Skeletal muscle tissue (tissue), 4 donors: ENCODE data around the gene DHX30. TPM values are rescaled to one million over a fixed set of nuclear protein-coding genes. Genes with fewer than 3 reads are reported as not detected.

Experiments
- H3K27ac ChIP-seq: one replicate; pipeline ENCODE4 v1.7.0; 2013; ENCODE audit warnings: mild to moderate bottlenecking, low read depth, low read length, inconsistent platforms
- H3K27me3 ChIP-seq, 3 donors: one replicate each; pipeline ENCODE4 v1.7.0; 2013; ENCODE audit warnings: low read length in 3 of 3; ENCODE audit not compliant: control insufficient read depth in 3 of 3, insufficient read depth in 3 of 3
- H3K36me3 ChIP-seq, 3 donors: one replicate each; pipeline ENCODE4 v1.7.0; 2013; ENCODE audit warnings: low read length in 3 of 3; ENCODE audit not compliant: control insufficient read depth in 3 of 3, insufficient read depth in 3 of 3
- H3K4me1 ChIP-seq, 3 donors: one replicate each; pipeline ENCODE4 v1.7.0; 2013; ENCODE audit warnings: low read length in 3 of 3, mild to moderate bottlenecking in 3 of 3; ENCODE audit not compliant: control insufficient read depth in 3 of 3, insufficient read depth in 3 of 3
- H3K4me3 ChIP-seq, 3 donors: one replicate each; pipeline ENCODE4 v1.7.0; 2013; ENCODE audit warnings: low read length in 3 of 3
- H3K9ac ChIP-seq, 3 donors: one replicate each; pipeline ENCODE4 v1.7.0; 2013; ENCODE audit warnings: low read length in 3 of 3, mild to moderate bottlenecking in 3 of 3, moderate library complexity in 2 of 3, low read depth in 1 of 3
- H3K9me3 ChIP-seq, 3 donors: one replicate each; pipeline ENCODE4 v1.7.0; 2013; ENCODE audit warnings: low read length in 3 of 3; ENCODE audit not compliant: control insufficient read depth in 3 of 3
- total RNA-seq: library from RNA; depleted of rRNA; stranded (reverse); fragments of >200 nt; gene quantifications from one replicate; pipeline ENCODE4 v1.2.3, GENCODE V29; 2014
- donor health status: Osteomylitis.

Gene DHX30
- total RNA-seq, 1 donor from 2014 or later, result 39.7 TPM

- no peaks in the 10 kb centered on the region for H3K27me3 ChIP-seq
- peaks cover 84 to 88% (median 84%) of the 10 kb centered on the region in 3 donors for H3K36me3 ChIP-seq
- H3K4me1 ChIP-seq, result peaks cover 0 to 6% (median 6%) of the 10 kb centered on the region in 3 donors
- H3K4me3 ChIP-seq, result no peak overlapping the region
- H3K9ac ChIP-seq, result no peak overlapping the region
- no peak overlapping the region for H3K27ac ChIP-seq
- H3K9me3 ChIP-seq, result no peaks in the 10 kb centered on the region
Measured at GRCh38 chr3:47846186-47846879, 43.4 kb downstream of the DHX30 start.

- H3K36me3 ChIP-seq, result peaks cover 83 to 88% (median 83%) of the 10 kb centered on the region in 3 donors
- no peak overlapping the region for H3K9ac ChIP-seq
- H3K4me1 ChIP-seq, result peaks cover 0 to 6% (median 6%) of the 10 kb centered on the region in 3 donors
- no peaks in the 10 kb centered on the region for H3K9me3 ChIP-seq
- no peak overlapping the region for H3K27ac ChIP-seq
- no peak overlapping the region for H3K4me3 ChIP-seq
- H3K27me3 ChIP-seq, result no peaks in the 10 kb centered on the region
Measured at GRCh38 chr3:47846880-47847248, 43.9 kb downstream of the DHX30 start.

GRCh38 chr3:47847260-47847659 lies 44.3 kb downstream of the DHX30 start:
- Histone ChIP-seq H3K36me3 (peaks cover 82 to 91% (median 87%) of the 10 kb centered on the region in 3 donors), H3K4me1 (peaks cover 0 to 6% (median 6%) of the 10 kb centered on the region in 3 donors), H3K4me3 (no peak overlapping the region), H3K27me3 (no peaks in the 10 kb centered on the region), H3K9me3 (no peaks in the 10 kb centered on the region), H3K9ac (no peak overlapping the region), H3K27ac (no peak overlapping the region)

GRCh38 chr3:47847801-47848518 lies 45.0 kb downstream of the DHX30 start:
- no peak overlapping the region for H3K27ac ChIP-seq
- no peaks in the 10 kb centered on the region for H3K9me3 ChIP-seq
- H3K9ac ChIP-seq, result no peak overlapping the region
- peaks cover 0 to 6% (median 6%) of the 10 kb centered on the region in 3 donors for H3K4me1 ChIP-seq
- no peak overlapping the region for H3K4me3 ChIP-seq
- H3K27me3 ChIP-seq, result no peaks in the 10 kb centered on the region
- peaks cover 83 to 92% (median 88%) of the 10 kb centered on the region in 3 donors for H3K36me3 ChIP-seq

GRCh38 chr3:47848599-47849117 lies 45.7 kb downstream of the DHX30 start:
- Histone ChIP-seq H3K4me3 (no peak overlapping the region), H3K4me1 (peaks cover 0 to 6% (median 6%) of the 10 kb centered on the region in 3 donors), H3K27me3 (no peaks in the 10 kb centered on the region), H3K27ac (no peak overlapping the region), H3K9ac (no peak overlapping the region), H3K36me3 (peaks cover 81 to 89% (median 85%) of the 10 kb centered on the region in 3 donors), H3K9me3 (no peaks in the 10 kb centered on the region)

- H3K27me3 ChIP-seq, result no peaks in the 10 kb centered on the region
- H3K9ac ChIP-seq, result peak overlapping the region in 1 of 3 donors; percentile 3
- peaks cover 81 to 89% (median 85%) of the 10 kb centered on the region in 3 donors for H3K36me3 ChIP-seq
- no peak overlapping the region for H3K4me3 ChIP-seq
- no peaks in the 10 kb centered on the region for H3K9me3 ChIP-seq
- H3K4me1 ChIP-seq, result peaks cover 0 to 6% (median 6%) of the 10 kb centered on the region in 3 donors
- H3K27ac ChIP-seq, result no peak overlapping the region
Measured at GRCh38 chr3:47849186-47849698, 46.3 kb downstream of the DHX30 start.

- Histone ChIP-seq H3K9me3 (no peaks in the 10 kb centered on the region), H3K27ac (no peak overlapping the region), H3K36me3 (peaks cover 82 to 90% (median 89%) of the 10 kb centered on the region in 3 donors), H3K27me3 (no peaks in the 10 kb centered on the region), H3K4me1 (peaks cover under 1 to 8% (median 6%) of the 10 kb centered on the region in 3 donors), H3K4me3 (no peak overlapping the region), H3K9ac (no peak overlapping the region)
Measured at GRCh38 chr3:47849699-47850563, 47.0 kb downstream of the DHX30 start.

GRCh38 chr3:47850564-47851410 lies 47.8 kb downstream of the DHX30 start:
- no peaks in the 10 kb centered on the region for H3K9me3 ChIP-seq
- H3K9ac ChIP-seq, result peak overlapping the region in 1 of 3 donors; percentile 16
- H3K36me3 ChIP-seq, result peaks cover 86 to 94% (median 93%) of the 10 kb centered on the region in 3 donors
- no peak overlapping the region for H3K27ac ChIP-seq
- no peaks in the 10 kb centered on the region for H3K27me3 ChIP-seq
- no peak overlapping the region for H3K4me3 ChIP-seq
- peaks cover 9 to 17% (median 12%) of the 10 kb centered on the region in 3 donors for H3K4me1 ChIP-seq
